GM11168 (cell line): ENCODE results near the gene STMND1.

ENCODE experiments used
- in situ Hi-C: fragments of 300-500 bp; cut with MboI; formaldehyde crosslinking; loops from one replicate; pipeline ENCODE4 v1.12.0; 2022; ENCODE audit warnings: low sequenced_read_pairs; ENCODE audit not compliant: unreplicated experiment

STMND1 gene

GRCh38 chr6:17096652-17097051 lies 5.2 kb upstream of the STMND1 start:
- in situ Hi-C loops, result no loop called here

- in situ Hi-C loops, result no loop called here
These were observed 3.9 kb upstream of the STMND1 start for GRCh38 chr6:17097982-17098381.

DNA sequence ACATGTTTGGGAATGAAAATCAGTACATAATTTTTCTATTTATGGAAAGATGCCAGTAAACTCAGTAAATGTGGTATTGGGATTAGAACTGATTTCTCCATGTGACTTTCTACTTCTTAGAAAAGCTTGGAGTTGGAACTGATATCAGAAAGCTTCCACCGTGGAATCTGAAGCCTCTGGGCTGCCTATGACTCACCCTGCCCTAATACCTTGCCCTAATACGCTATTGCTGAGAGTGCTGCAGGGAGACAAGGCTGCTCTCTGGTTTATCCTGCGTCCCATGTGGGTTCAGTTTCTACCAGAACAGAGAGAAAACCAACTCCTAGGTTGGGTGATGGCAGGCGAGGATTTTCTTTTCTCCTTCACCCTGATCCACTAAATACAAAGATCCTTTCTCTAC lies 3.3 kb upstream of the STMND1 start:
- in situ Hi-C loops, result no loop called here

DNA sequence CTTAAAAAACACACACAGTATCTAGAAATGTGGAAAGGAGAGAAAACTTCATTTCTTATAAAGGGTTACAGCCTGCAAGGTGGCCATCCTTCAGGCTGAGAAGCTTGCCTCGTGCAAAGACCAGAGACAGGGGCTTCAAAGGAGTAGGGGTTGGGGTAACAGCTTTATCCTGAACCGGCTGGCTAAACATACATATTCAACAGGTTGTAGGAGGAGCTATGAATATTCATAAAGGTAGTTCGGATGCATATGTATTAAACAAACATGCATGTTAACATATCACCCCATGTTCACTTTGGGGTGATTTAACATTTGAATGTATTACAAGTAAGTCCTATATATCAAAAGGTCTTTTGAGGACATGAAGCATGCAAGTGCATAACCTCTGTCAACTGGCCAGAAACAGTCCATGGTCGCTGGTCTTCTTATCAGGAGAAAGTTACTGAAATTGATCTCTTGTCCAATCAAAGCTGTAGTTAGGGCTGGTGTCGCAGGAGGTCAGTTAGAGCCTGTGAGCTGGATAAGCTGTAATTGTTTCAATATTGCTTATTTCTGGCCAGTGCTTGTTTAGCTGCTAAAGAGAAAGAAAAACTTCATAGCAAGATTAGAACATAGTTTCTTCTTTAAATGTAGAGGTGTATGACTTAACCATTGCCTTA lies 2.3 kb upstream of the STMND1 start:
- in situ Hi-C loops, result no loop called here

DNA sequence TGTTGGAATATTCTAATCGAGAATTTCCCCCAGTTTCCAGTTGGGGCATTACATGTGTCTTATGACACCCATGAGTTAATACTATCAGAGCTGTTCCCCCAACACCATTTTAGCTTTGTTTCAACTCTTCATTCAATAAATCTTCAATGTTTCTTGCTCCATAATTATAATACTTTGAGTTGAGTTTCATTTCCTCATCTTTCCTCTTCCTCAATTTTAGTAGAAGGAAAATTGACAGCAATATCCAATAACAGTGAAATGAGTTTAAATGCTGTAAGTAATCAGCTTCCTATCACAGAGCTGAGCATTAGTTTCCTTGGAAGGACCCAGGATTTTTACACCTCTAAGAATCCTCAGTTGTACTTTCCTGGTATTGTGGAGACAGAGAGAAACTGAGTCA lies 1.0 kb upstream of the STMND1 start:
- in situ Hi-C loops, result no loop called here

DNA sequence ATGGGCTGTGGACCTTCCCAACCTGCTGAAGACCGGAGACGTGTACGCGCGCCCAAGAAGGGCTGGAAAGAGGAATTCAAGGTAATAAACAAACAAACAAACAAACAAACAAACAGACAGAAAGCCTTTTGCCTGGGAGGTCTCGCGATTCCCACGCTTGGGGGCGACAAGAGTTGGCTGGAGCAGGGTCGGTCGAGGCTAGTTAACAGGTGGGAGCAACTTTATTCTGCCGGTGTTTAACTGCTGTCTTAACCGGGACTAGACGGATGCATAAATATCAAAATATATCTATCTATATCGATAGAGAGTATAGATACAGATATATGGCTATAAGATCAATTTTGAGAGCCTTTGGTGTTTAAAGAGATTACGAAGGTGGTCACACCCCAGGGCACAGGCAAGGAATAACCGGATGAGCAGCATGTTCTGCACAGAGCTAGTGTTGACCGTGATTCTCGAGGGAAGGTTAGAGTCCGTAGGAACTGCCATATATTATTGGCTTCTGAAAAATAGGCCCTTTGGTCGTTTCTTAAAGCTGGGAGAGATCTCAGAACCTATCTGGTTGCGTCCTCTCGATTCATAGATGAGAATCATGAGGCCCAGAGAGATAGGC lies 514 bp downstream of the STMND1 start:
- in situ Hi-C loops, result no loop called here

DNA sequence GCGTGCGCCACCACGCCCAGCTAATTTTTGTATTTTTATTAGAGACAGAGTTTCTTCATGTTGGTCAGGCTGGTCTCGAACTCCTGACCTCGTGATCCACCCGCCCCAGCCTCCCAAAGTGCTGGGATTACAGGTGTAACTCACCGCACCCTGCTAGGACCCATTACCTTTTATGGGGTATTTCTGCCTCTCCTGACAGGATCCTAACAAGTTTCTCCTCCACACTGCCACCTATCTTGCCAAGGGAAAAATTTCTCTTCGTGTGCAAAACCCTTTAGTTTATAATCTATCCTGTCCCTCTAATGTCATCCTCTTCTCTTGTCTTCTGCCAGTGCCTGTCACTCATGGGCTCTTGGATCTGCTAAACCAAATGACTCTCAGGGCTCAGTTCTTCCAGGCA lies 1.9 kb downstream of the STMND1 start:
- in situ Hi-C loops, result no loop called here

- in situ Hi-C loops, result no loop called here
These were observed 6.0 kb downstream of the STMND1 start for GRCh38 chr6:17107863-17108262.

- in situ Hi-C loops, result no loop called here
These were observed 13.6 kb downstream of the STMND1 start for GRCh38 chr6:17115251-17116116.

- in situ Hi-C loops, result no loop called here
These were observed 14.2 kb downstream of the STMND1 start for GRCh38 chr6:17116117-17116440.

DNA sequence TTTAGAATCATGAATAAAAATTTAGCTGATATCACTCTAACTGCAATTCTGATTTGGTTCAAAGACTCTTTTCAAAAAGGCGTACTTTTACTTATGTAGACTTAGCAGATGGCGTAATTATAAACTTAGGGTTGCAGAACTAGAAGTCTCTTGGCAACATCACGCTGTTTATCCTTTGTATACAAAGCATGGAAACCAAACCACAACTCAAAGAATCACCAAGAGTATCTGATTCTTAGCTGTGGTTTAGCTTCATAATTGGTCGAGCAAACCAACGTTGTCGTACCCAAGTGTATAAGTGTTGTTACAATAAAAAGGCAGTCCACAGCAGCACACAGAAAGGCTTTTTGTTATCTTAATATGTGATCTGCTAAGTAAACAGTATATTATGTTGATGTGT lies 18.2 kb downstream of the STMND1 start:
- in situ Hi-C loops, result no loop called here

GRCh38 chr6:17125407-17125806 lies 23.6 kb downstream of the STMND1 start:
- in situ Hi-C loops, result no loop called here

GRCh38 chr6:17130786-17131185 lies 28.9 kb downstream of the STMND1 start:
- in situ Hi-C loops, result no loop called here

- in situ Hi-C loops, result no loop called here
These were observed 31.1 kb downstream of the STMND1 start for GRCh38 chr6:17132967-17133366.

- in situ Hi-C loops, result no loop called here
These were observed 36.2 kb downstream of the STMND1 start for GRCh38 chr6:17138033-17138432.

- in situ Hi-C loops, result no loop called here
These were observed 42.2 kb downstream of the STMND1 start for GRCh38 chr6:17144016-17144415.

DNA sequence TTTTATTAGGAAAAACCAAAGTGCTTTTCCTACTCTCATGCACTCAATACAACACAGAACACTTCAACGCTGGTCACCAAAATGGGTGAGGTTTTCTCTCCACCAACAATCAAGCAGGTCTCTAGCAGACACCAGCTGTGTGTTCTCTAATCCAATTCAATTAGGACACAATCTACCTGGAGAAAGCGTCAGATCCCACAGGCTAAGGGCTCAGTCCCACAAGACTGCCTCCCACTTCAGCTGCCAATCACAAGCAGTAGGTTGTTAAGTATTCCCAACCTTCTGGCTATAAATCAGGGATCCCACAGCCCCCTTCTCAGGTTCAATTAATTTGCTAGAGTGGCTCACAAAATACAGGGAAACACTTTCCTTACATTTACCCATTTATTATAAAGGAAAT lies 47.7 kb downstream of the STMND1 start:
- in situ Hi-C loops, result no loop called here

GRCh38 chr6:17150096-17150495 lies 48.2 kb downstream of the STMND1 start:
- in situ Hi-C loops, result loop anchor here (25.0 kb wide), 2 partner anchors 437 to 662 kb away; no protein-coding TSS in a partner anchor

- in situ Hi-C loops, result loop anchor here (25.0 kb wide), 2 partner anchors 435 to 660 kb away; no protein-coding TSS in a partner anchor
These were observed 50.0 kb downstream of the STMND1 start for GRCh38 chr6:17151888-17152287.

GRCh38 chr6:17152703-17153102 lies 50.9 kb downstream of the STMND1 start:
- in situ Hi-C loops, result loop anchor here (25.0 kb wide), 2 partner anchors 435 to 660 kb away; no protein-coding TSS in a partner anchor
